ENCODE data around the gene PDE2A.

- TF ChIP-seq CTCF (IDR thresholded peaks at IDR 0.05; ENCODE audit: low read depth, low read length): peak; percentile 87
- TF ChIP-seq POLR2A (IDR thresholded peaks at IDR 0.05; ENCODE audit: extremely low read depth, insufficient read length): no peak
- TF ChIP-seq, protein P1, sequence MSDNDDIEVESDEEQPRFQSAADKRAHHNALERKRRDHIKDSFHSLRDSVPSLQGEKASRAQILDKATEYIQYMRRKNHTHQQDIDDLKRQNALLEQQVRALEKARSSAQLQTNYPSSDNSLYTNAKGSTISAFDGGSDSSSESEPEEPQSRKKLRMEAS (IDR thresholded peaks at IDR 0.05; ENCODE audit: low read depth, low read length): no peak
- TF ChIP-seq MYC (IDR thresholded peaks at IDR 0.05; ENCODE audit: low read depth, low read length): no peak
These were observed 10.2 kb upstream of the PDE2A start for GRCh38 chr11:72684236-72684912.
